ENCODE measurements around the gene KCTD4.

DNA sequence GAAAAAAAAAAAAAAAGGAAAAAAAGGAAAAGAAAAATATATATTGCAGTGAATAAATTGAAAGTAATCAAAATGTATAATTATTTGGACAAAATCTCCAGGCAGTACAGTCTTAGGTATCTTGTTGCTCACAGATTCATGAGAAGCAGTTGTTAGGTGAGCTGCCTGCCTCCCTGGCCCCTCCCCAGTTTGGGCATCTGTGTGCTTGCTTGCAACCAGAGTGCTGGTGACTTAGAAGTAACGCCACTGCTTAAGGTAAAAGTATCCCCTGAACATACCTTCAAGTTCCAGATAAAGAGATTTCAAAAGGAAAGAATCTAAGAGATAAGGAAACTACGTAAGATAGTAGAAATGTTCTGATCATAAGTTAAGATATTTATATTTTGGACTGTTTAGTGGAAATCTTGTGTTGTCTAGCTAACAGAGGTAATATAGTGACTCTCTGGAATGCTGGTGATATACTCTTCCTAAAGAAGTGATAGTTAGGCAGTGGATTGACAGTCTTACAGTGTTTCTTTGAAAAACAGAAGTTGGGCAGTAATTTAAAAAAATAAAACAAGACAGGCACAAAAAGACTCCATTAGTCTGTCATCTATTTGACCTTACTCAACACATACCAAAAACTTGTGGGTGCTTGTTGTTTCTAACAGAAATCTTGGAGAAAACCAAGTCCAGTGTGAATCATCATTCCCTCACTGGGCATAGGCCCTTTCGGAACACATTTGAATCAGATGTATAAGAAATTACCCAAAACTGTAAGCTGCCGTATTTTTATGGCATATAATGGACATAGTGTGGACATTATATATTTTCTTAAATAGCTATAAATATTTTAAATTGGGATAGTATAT lies 38.3 kb upstream of the KCTD4 start:
- TF ChIP-seq, protein P1, sequence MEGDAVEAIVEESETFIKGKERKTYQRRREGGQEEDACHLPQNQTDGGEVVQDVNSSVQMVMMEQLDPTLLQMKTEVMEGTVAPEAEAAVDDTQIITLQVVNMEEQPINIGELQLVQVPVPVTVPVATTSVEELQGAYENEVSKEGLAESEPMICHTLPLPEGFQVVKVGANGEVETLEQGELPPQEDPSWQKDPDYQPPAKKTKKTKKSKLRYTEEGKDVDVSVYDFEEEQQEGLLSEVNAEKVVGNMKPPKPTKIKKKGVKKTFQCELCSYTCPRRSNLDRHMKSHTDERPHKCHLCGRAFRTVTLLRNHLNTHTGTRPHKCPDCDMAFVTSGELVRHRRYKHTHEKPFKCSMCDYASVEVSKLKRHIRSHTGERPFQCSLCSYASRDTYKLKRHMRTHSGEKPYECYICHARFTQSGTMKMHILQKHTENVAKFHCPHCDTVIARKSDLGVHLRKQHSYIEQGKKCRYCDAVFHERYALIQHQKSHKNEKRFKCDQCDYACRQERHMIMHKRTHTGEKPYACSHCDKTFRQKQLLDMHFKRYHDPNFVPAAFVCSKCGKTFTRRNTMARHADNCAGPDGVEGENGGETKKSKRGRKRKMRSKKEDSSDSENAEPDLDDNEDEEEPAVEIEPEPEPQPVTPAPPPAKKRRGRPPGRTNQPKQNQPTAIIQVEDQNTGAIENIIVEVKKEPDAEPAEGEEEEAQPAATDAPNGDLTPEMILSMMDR (IDR thresholded peaks at IDR 0.05) = no peak
- TF ChIP-seq POLR2A (IDR thresholded peaks at IDR 0.05) = no peak

Data from right lobe of liver (tissue), 4 donors.